HG03460 (cell line): ENCODE data around the gene TRMT112.
"Not testable (repeated sequence)": the region's sequence is repeated elsewhere in the genome, so short reads cannot be mapped to it uniquely, and the experiment has no call there.

Experiments used
- ATAC-seq: cut with Tn5 transposase; IDR thresholded peaks from one replicate; pipeline ENCODE4 v1.9.1; 2021; ENCODE audit not compliant: unreplicated experiment

Gene TRMT112

GRCh38 chr11:64313491-64314145, 3.7 kb downstream of the TRMT112 start:
- no peak for ATAC-seq

- no peak for ATAC-seq
Measured at GRCh38 chr11:64312947-64313346, 4.4 kb downstream of the TRMT112 start.

- ATAC-seq = not testable (repeated sequence)
Measured at GRCh38 chr11:64307795-64308194, 9.6 kb downstream of the TRMT112 start.

- ATAC-seq = no peak
Measured at GRCh38 chr11:64306876-64307622, 10.3 kb downstream of the TRMT112 start.

GRCh38 chr11:64306563-64306875, 10.8 kb downstream of the TRMT112 start:
- no peak for ATAC-seq

GRCh38 chr11:64305691-64306562, 11.4 kb downstream of the TRMT112 start:
- no peak for ATAC-seq

- ATAC-seq = peak; percentile 68
Measured at GRCh38 chr11:64305075-64305690, 12.2 kb downstream of the TRMT112 start, which contains the start of gene ESRRA. TSS of gene ESRRA (plus strand) at chr11:64305524. CDS start at chr11:64307180, 1,656 bp downstream.

- ATAC-seq = peak; percentile 33
Measured at GRCh38 chr11:64304316-64305072, 12.9 kb downstream of the TRMT112 start.

GRCh38 chr11:64304032-64304315, 13.4 kb downstream of the TRMT112 start:
- ATAC-seq = no peak

GRCh38 chr11:64303109-64304031, 14.0 kb downstream of the TRMT112 start:
- no peak for ATAC-seq

GRCh38 chr11:64299847-64300648, 17.3 kb downstream of the TRMT112 start, which contains the start of gene CATSPERZ:
TSS of gene CATSPERZ (plus strand) at chr11:64300358. CDS start at chr11:64300411, 53 bp downstream.
- no peak for ATAC-seq

- ATAC-seq = no peak
Measured at GRCh38 chr11:64298966-64299846, 18.2 kb downstream of the TRMT112 start.

- no peak for ATAC-seq
Measured at GRCh38 chr11:64297699-64298358, 19.5 kb downstream of the TRMT112 start.

GRCh38 chr11:64296830-64297698, 20.3 kb downstream of the TRMT112 start:
- no peak for ATAC-seq

GRCh38 chr11:64296236-64296635, 21.1 kb downstream of the TRMT112 start:
- ATAC-seq = no peak

- ATAC-seq = no peak
Measured at GRCh38 chr11:64295760-64296159, 21.6 kb downstream of the TRMT112 start.
